ENCODE measurements around the gene DUT. TPM values are rescaled to one million over a fixed set of nuclear protein-coding genes. Genes with fewer than 3 reads are reported as not detected.

The DUT gene
- total RNA-seq, 1 donor from 2014 or later: 79.7 TPM

DNA sequence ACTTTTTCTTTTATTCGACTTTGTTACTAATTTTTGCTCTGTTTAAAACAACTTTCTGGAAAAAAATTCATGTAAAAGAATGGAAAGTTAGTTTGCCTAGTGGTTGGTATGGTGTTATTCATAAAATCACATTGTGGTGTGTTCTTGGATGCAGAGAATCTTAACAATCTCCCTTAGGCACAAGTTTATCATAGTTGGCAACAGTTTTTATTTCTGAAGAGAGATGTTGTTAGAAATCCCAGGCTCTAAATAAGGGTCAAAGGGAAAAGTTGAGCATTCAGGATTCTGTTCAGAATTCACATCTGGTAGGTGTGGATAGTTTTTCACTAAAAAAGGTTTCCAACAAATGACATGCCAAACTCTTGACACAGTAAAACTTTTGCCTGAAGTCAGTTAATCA lies 6.4 kb downstream of the DUT start:
- peaks cover 13% of the 10 kb centered on the region for H3K4me1 Mint-ChIP-seq
- TF ChIP-seq CTCF (IDR thresholded peaks at IDR 0.05; ENCODE audit: unreplicated experiment): no peak
- peaks cover 27% of the 10 kb centered on the region for H3K36me3 Mint-ChIP-seq
- H3K27ac Mint-ChIP-seq: no peak overlapping the region
- no peaks in the 10 kb centered on the region for H3K27me3 Mint-ChIP-seq (ENCODE audit: low read depth)
- no peak overlapping the region for H3K4me3 Mint-ChIP-seq
- no peak for DNase-seq (ENCODE audit: low spot score in 2 of 2, unreplicated experiment in 2 of 2)
- H3K9me3 Mint-ChIP-seq: no peaks in the 10 kb centered on the region

DNA sequence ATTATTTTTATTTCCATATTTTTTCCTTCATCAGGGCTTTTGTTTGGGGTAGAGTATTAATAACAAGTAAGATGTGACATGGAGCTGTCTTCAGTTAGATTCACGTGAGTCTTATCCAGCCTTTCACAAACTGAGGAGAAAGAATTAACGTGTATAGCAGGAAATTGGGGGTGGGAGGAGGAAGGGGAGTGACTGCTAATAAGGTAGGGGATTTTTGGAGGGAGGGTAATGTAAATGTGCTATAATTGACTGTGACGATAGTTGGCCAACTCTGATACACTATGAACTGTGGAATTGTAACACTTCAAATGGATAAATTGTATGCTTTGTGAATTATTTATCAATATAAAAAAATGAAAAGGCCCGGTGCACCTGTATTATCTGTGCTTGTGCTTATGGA lies 8.9 kb downstream of the DUT start:
- Mint-ChIP-seq H3K36me3 (peaks cover 32% of the 10 kb centered on the region), H3K4me1 (no peaks in the 10 kb centered on the region)

GRCh38 chr15:48343865-48344264 lies 12.6 kb downstream of the DUT start:
- Mint-ChIP-seq H3K9me3 (no peaks in the 10 kb centered on the region), H3K27ac (no peak overlapping the region), H3K36me3 (peaks cover 22% of the 10 kb centered on the region), H3K27me3 (ENCODE audit: low read depth) (no peaks in the 10 kb centered on the region), H3K4me3 (no peak overlapping the region), H3K4me1 (no peaks in the 10 kb centered on the region)
- no peak for DNase-seq (ENCODE audit: low spot score in 2 of 2, unreplicated experiment in 2 of 2)
- TF ChIP-seq CTCF (IDR thresholded peaks at IDR 0.05; ENCODE audit: unreplicated experiment): no peak

More for the DNA sequence above, 8.9 kb downstream of the DUT start:
- Mint-ChIP-seq H3K27ac (no peak overlapping the region), H3K4me3 (no peak overlapping the region), H3K27me3 (ENCODE audit: low read depth) (no peaks in the 10 kb centered on the region), H3K9me3 (no peaks in the 10 kb centered on the region)
- no peak for DNase-seq (ENCODE audit: low spot score in 2 of 2, unreplicated experiment in 2 of 2)
- no peak for TF ChIP-seq CTCF (IDR thresholded peaks at IDR 0.05; ENCODE audit: unreplicated experiment)

DNA sequence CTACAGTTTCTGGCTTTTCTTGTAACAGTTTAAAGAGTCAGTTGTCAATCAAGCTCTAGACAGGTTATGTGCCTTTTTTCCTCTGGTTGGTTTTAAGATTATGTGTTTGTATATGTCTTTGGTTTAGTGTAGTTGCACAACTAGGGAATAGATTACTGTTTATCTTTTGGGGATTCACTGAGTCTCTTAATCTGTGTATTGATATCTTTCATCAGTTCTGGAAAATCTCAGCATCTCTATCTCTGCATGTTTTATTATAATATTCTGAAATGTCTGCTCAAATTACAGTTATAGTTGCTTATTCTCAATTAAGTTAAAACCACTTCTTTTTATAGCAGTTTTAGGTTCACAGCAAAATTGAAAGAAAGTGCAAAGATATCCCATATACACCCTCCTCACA lies 14.3 kb downstream of the DUT start:
- H3K27ac Mint-ChIP-seq: no peak overlapping the region
- peaks cover 16% of the 10 kb centered on the region for H3K36me3 Mint-ChIP-seq
- no peaks in the 10 kb centered on the region for H3K9me3 Mint-ChIP-seq
- no peak for DNase-seq (ENCODE audit: low spot score in 2 of 2, unreplicated experiment in 2 of 2)
- H3K4me1 Mint-ChIP-seq: no peaks in the 10 kb centered on the region
- H3K27me3 Mint-ChIP-seq (ENCODE audit: low read depth): no peaks in the 10 kb centered on the region
- TF ChIP-seq CTCF (IDR thresholded peaks at IDR 0.05; ENCODE audit: unreplicated experiment): no peak
- no peak overlapping the region for H3K4me3 Mint-ChIP-seq

GRCh38 chr15:48352474-48353072 lies 21.3 kb downstream of the DUT start:
- Mint-ChIP-seq H3K4me3 (no peak overlapping the region), H3K27me3 (ENCODE audit: low read depth) (no peaks in the 10 kb centered on the region), H3K9me3 (no peaks in the 10 kb centered on the region), H3K27ac (no peak overlapping the region), H3K36me3 (no peaks in the 10 kb centered on the region), H3K4me1 (peaks cover 15% of the 10 kb centered on the region)
- TF ChIP-seq CTCF (IDR thresholded peaks at IDR 0.05; ENCODE audit: unreplicated experiment): peak; percentile 75
- peak in 1 of 2 experiments; percentile 57 for DNase-seq (ENCODE audit: low spot score in 2 of 2, unreplicated experiment in 2 of 2)
